AG04449 (cell line): ENCODE measurements around the gene CCAR1.
"Not testable (repeated sequence)": the region's sequence is repeated elsewhere in the genome, so short reads cannot be mapped to it uniquely, and the experiment has no call there.

ENCODE experiments used
- CTCF ChIA-PET: fragments of 350-600 bp; formaldehyde crosslinking; extraction: SDS; loops from one replicate; lab custom pipeline; 2021; ENCODE audit warnings: antibody characterized with exemption; lab: Yijun Ruan, JAX
- POLR2A ChIA-PET: fragments of 400-600, 350-600 bp; formaldehyde crosslinking; extraction: SDS; loops from one replicate; lab custom pipeline; 2020; ENCODE audit warnings: antibody characterized with exemption, inconsistent platforms; lab: Yijun Ruan, JAX
- DNase-seq: peaks from one replicate; pipeline ENCODE4 v3.0.0-alpha.2; 2010; ENCODE audit warnings: low read depth, low spot score
- H3K4me3 ChIP-seq: 2 replicates; pipeline ENCODE4 v1.5.1; 2011; ENCODE audit warnings: low read depth, mild to moderate bottlenecking, control low read depth, low read length
- TF ChIP-seq, protein P1 (sequence below): IDR thresholded peaks from one replicate; pipeline ENCODE4 v1.5.1; 2011; ENCODE audit warnings: mild to moderate bottlenecking, moderate library complexity, low read length, control low read depth, inconsistent platforms; ENCODE audit not compliant: insufficient read depth; ENCODE audit errors: missing control alignments

CCAR1 gene

DNA sequence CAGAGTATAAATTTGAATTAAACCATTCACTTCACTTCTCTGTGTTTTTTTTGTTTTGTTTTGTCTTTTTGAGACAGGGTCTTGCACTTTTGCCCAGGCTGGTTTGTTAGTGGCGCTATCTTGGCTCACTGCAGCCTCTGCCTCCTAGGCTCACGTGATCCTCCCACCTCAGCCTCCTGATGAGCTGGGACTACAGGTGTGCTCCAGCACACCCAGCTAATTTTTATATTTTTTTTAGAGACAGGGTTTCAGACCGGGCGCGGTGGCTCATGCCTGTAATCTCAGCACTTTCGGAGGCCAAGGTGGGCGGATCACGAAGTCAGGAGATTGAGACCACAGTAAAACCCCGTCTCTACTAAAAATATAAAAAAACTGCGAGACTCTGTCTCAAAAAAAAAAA lies 69.4 kb downstream of the CCAR1 start:
- ChIA-PET POLR2A (no interaction called here), CTCF (interaction anchor here (1.2 to 1.6 kb wide), 2 partner anchors 17 to 106 kb away, joined by 4 to 5 read pairs; no protein-coding TSS in a partner anchor)
- TF ChIP-seq, protein P1, sequence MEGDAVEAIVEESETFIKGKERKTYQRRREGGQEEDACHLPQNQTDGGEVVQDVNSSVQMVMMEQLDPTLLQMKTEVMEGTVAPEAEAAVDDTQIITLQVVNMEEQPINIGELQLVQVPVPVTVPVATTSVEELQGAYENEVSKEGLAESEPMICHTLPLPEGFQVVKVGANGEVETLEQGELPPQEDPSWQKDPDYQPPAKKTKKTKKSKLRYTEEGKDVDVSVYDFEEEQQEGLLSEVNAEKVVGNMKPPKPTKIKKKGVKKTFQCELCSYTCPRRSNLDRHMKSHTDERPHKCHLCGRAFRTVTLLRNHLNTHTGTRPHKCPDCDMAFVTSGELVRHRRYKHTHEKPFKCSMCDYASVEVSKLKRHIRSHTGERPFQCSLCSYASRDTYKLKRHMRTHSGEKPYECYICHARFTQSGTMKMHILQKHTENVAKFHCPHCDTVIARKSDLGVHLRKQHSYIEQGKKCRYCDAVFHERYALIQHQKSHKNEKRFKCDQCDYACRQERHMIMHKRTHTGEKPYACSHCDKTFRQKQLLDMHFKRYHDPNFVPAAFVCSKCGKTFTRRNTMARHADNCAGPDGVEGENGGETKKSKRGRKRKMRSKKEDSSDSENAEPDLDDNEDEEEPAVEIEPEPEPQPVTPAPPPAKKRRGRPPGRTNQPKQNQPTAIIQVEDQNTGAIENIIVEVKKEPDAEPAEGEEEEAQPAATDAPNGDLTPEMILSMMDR = no peak
- no peak overlapping the region for H3K4me3 ChIP-seq
- no peak for DNase-seq

DNA sequence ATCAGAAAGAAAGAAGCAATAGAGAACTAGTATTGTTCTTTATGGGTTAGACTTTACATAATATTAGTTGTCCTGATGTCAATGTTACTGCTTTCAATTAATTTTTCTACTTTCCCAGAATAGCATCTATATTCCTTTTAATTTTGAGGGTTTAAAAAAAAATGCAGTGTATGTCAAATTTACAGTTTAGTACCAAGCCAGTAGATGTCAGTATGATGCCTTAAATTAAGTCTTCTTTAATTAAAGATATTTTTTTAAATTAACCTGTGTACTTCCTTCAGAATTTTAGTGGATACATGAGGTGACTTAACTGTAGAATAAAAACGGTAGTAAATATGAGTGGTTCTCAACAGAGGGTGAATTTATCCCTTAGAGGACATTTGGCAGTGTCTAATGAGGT lies 71.1 kb downstream of the CCAR1 start:
- no peak for DNase-seq
- ChIA-PET POLR2A (no interaction called here), CTCF (interaction anchor here (0.8 to 4.4 kb wide), 3 partner anchors 104 to 106 kb away, joined by 3 to 37 read pairs (median 4); no protein-coding TSS in a partner anchor)
- H3K4me3 ChIP-seq = no peak overlapping the region
- TF ChIP-seq, protein P1 = no peak

DNA sequence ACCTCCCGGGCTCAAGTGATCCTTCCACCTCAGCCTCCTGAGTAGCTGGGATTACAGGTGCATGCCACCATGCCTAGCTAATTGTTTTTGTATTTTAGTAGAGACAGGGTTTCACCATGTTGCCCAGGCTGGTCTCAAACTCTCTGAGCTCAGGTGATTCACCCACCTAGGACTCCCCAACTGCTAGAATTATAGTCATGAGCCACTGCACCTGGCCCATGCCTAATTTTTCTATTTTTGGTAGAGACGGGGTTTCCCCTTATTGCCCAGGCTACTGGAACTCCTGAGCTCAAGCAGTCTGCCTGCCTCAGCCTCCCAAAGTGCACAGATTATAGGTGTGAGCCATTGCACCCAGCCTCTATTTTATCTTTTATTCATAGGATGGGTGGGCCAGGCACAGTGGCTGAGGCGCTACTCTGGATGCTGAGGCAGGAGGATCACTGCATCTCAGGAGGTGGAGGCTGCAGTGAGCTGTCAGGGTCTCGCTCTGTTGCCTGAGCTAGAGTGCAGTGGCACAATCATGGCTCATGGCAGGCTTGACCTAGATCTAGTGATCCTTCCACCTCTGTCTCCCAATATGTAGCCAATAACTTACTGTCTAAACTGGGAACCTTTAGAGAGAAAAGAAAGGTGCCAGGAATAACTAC lies 75.0 kb downstream of the CCAR1 start:
- CTCF ChIA-PET = interaction anchor here (0.9 to 4.4 kb wide), 2 partner anchors 102 to 104 kb away, joined by 3 to 37 read pairs; no protein-coding TSS in a partner anchor
- POLR2A ChIA-PET = interaction anchor here (0.6 to 0.7 kb wide), 2 partner anchors 105 to 159 kb away, joined by 3 read pairs; partner anchors contain the start of gene DDX21
- TF ChIP-seq, protein P1 = no peak

DNA sequence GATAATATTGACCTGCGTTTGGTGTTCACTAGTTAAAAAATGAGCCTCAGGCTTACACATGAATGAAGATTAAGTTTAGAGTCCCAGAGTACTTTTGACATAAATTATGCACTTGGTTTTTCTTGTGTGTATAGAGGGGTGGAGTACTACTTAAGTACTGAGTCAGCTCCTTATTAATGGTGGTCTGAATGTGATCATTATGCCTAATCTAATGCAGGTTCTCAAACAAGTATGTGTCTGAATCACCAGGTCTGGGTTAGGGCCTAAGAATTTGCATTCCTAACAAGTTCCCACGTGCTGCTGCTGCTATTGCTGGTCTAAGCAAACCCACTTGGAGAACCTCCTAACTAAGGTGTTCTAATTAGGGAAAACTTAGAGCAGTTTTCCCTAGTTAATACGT lies 75.6 kb downstream of the CCAR1 start:
- DNase-seq = peak; percentile 16

More for the DNA sequence above, 75.0 kb downstream of the CCAR1 start:
- no peak overlapping the region for H3K4me3 ChIP-seq
- no peak for DNase-seq

DNA sequence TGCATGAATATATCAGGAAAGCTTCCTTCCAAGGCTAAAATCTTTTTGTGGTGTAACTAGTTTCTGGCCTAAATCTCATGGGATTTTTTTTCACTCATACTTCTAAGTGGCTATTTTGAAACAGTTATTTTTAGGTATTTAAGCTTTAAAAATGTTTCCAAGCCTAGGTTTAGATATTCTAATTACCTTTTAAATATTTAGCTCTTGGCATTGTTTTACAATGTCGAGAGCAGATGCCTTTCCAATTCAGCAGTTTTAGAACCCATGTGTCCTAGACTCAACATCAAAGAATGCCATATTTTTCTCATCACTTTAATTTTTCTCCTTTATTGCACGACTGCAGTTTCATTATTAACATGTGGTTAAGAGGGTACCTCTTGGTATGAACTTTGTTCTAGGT lies 79.2 kb downstream of the CCAR1 start:
- TF ChIP-seq, protein P1 = no peak
- no peak overlapping the region for H3K4me3 ChIP-seq
- no peak for DNase-seq
- POLR2A ChIA-PET = no interaction called here
- CTCF ChIA-PET = interaction anchor here (5.0 kb wide), 1 partner anchor 97 kb away, joined by 39 read pairs; no protein-coding TSS in a partner anchor

More for the DNA sequence above, 75.6 kb downstream of the CCAR1 start:
- ChIA-PET POLR2A (no interaction called here), CTCF (interaction anchor here (1.2 to 5.0 kb wide), 3 partner anchors 32 to 101 kb away, joined by 3 to 39 read pairs (median 37); no protein-coding TSS in a partner anchor)
- H3K4me3 ChIP-seq = no peak overlapping the region
- TF ChIP-seq, protein P1 = no peak

DNA sequence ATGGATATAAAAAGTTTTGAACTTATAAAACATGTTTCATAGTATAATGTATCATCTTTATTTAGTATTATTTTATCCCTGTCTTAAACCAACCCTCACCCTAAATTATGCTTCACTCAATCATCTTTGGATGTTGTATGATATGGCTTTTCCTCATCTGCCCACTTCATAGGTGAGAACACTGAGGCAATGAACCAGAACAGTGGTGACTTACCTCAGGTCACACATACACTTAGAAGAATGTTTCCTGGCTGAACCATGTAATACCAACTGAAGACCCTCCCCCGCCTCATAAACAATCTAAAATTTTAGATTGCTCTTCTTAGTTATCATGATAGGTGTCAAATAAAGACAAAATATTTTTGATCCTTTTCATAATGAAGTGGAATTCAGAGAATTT lies 83.7 kb downstream of the CCAR1 start:
- ChIA-PET CTCF (no interaction called here), POLR2A (no interaction called here)
- TF ChIP-seq, protein P1 = no peak
- no peak for DNase-seq
- no peak overlapping the region for H3K4me3 ChIP-seq

DNA sequence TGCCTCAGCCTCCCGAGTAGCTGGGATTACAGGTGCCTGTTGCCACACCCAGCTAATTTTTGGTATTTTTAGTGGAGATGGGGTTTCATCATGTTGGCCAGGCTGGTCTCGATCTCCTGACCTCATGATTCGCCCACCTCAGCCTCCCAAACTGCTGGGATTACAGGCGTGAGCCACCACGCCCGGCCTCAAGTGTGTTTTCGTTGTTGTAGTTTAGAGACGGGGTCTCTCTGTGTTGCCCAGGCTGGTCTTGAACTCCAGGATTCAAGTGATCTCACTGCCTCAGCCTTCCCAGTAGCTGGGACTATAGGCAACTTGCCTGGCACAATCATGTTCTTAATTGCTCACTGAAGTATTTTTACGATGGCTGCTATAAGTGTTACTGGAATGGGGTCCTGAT lies 89.8 kb downstream of the CCAR1 start:
- DNase-seq, CTCF ChIA-PET, POLR2A ChIA-PET, H3K4me3 ChIP-seq: not testable (repeated sequence)
